T-helper 2 cell (primary cell): ENCODE data around the gene MS4A7.
A peak's percentile ranks its signal among the peaks of the same experiment; 100 is the strongest.

Source experiments
- DNase-seq, 5 experiments: peaks; one replicate each; pipeline versions ENCODE4 v3.0.0 to v3.0.0-alpha.2; 2012 to 2022

Gene MS4A7

DNA sequence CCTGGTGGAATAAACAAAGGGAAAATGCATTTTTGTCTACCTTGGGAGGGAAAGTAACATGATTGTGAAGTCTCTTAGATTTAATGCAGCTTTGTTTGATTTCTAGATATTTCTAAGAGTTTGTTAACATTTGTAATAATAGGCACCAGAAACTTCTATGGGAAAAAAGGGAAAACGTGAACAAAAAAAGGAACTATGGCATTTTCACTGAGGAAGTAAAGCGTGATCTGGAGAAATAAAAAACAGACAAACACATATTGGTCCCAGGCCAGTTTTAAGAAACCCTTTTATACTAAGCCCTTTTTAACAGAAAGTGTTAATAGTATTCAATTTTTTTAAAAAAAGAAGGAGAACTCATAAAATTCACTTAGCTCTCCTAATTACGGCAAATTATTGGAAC lies 6.9 kb upstream of the MS4A7 start:
- DNase-seq, result no peak

GRCh38 chr11:60371854-60372253 lies 6.5 kb upstream of the MS4A7 start:
- no peak for DNase-seq

- no peak for DNase-seq
Observed at GRCh38 chr11:60372767-60373166, 5.6 kb upstream of the MS4A7 start.

DNA sequence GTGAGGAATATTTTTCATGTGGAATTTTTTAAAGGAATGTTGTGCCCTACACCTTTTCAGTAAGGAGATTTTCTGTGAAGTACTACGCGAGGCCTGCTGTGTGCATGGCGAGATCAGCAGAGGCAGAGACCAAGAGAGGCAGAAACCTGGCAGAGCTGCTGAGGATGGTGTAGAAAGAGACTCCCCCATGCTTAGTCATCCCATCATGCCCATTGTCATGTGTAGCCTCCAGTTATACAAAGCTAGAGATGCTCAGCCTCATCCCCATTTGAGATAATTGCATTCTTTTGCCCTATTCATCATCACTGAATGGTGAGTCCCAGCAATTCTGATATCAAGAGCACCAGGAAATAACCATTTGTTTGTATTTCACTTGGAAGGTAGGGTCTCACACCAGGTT lies 3.0 kb upstream of the MS4A7 start:
- no peak for DNase-seq

DNA sequence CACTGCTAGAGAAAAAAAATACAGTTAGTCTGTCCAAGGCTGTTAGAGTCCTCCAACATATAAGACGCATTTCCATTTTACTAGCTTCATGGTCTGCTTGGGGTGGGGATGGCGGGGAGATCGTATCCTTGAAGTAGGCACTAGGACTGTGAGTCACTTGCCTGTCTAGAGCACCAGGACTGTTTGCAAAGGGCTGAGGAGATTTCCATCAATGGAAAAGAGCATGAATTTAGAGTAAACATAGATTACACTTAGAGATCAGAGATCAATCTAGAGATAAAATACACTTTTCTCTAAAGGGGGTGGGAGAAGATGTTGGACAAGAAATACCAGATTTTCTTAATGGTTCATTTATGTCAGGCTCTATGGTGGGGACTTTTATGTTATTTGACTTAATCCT lies 1.7 kb upstream of the MS4A7 start:
- no peak for DNase-seq

GRCh38 chr11:60377401-60378136 lies 763 bp upstream of the MS4A7 start:
- DNase-seq, result no peak

DNA sequence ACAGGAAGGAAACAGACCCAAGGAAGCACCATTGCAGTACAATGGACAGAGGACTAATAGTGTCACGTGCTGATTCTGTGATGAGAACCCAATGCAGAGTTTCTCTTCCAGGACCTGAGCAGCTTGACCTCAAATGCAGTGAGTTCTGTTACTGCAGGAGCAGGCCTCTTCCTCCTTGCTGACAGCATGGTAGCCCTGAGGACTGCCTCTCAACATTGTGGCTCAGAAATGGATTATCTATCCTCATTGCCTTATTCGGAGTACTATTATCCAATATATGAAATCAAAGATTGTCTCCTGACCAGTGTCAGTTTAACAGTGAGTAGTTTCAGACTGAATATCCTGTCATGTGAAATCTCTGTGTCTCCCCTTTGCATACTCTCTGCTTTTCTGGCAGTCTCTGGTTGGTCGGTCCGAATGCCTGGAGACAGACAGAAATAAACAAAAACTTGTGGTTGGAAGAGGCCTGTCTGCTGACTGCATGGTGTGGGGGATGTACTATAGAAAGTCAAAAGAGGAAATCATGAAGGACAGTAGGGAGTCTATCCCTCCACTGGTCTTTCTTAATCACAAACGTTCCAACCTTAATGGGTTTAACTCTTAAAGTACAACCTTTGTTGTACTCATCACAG lies 11.1 kb downstream of the MS4A7 start:
- DNase-seq, result no peak

- no peak for DNase-seq
Observed at GRCh38 chr11:60390419-60390818, 12.1 kb downstream of the MS4A7 start.

DNA sequence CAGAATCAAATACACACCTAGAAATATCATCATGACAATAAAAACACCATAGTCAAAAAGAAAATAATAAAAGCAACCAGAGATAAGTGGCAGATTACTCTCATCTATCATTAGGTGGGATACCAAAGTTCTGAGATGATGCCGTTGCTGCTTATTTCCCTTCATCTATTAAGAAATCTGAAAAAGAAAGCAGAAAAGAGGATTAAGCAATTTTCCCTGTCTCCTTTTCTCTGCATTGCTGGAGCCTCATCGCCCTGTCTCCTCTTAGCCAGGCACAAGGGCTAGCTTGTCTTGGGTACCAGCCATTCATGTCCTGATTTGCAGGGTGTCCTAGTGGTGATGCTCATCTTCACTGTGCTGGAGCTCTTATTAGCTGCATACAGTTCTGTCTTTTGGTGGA lies 14.0 kb downstream of the MS4A7 start:
- no peak for DNase-seq

DNA sequence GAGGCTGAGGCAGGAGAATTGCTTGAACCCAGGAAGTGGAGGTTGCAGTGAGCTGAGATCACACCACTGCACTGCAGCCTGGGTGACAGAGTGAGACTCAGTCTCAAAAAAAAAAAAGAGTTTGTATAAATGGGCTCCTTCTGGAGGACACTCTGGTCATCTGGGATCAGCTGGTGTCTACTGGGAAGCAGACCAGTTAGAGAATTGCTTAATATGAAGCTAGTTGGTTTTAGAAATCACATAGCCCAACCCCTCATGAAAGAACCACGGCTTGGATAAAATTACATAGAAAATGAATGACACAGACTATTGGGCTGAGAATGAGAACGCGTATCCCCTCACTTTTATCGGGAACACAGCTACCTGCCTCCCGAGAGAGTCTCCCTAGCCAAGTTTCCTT lies 14.7 kb downstream of the MS4A7 start:
- no peak for DNase-seq

- no peak for DNase-seq
Observed at GRCh38 chr11:60394666-60395380, 16.5 kb downstream of the MS4A7 start.

- DNase-seq, result no peak
Observed at GRCh38 chr11:60396382-60396781, 18.1 kb downstream of the MS4A7 start, which contains the start of gene MS4A14. Gene MS4A14, plus strand, starts transcription at chr11:60396459. Its CDS starts 120 bp downstream, at chr11:60396579.

DNA sequence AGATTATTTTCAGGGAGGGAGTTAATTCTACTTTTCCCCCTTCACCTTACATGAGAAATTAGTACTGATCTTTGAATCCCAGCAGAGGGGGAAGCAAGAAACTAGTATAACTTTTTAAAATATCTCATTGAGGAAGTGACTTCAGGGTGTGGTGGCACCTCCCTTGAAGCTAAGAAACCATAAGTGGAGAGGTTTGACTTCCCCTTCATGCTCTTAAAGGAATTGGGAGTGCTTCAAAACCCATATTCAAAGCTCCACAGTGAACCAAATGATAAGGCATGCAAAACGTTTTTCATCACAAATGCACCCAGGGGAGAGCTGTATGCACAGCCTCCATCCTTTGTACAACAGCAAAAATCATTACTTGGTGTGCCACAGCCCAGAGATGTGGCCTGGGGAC lies 18.5 kb downstream of the MS4A7 start:
- no peak for DNase-seq

GRCh38 chr11:60420015-60420414 lies 41.7 kb downstream of the MS4A7 start:
- DNase-seq, result no peak

DNA sequence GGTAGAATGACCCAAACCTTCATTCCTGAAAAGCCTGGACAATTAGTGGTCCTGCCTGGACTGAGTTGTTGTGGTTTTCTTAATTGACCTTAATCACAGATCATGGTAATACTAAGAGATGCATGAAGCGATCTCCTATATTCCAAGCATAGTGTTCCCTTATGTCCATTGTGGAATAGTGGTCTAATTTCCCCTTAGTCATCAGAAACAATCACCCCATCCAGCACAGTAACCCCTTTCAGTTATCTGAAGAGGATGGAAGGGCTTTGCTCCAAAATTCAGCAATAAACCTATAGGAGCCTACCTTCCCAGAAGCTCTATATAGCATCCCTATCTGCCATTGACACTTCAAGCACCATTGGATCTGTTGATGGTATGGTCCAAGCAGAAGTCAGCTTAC lies 44.3 kb downstream of the MS4A7 start:
- DNase-seq, result no peak

- peak in 1 of 5 experiments; percentile 16 for DNase-seq
Observed at GRCh38 chr11:60428517-60428916, 50.2 kb downstream of the MS4A7 start.

DNA sequence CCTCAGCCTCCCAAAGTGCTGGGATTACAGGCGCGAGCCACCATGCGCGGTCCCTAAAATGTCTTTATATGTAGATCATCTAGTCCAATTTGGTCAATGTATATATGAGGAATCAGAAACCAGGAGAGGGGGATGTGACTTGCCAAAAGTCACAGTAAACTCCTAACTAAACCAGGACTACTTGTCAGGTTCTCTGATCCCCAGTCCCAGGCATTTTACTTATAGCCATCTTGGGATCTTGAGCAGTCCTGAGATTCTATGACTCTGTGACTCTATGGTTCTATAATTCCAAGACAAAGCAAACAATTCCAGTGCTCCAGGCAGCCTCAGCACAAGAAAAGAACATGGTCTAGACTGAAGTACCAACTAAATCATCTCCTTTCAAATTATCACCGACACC lies 50.9 kb downstream of the MS4A7 start, which contains the start of gene MS4A5:
Gene MS4A5 (plus strand): TSS at position 301 of the 400 bp plus-strand sequence. CDS start 103 bp downstream, outside the sequence.
- no peak for DNase-seq

- no peak for DNase-seq
Observed at GRCh38 chr11:60431251-60431650, 52.9 kb downstream of the MS4A7 start.

DNA sequence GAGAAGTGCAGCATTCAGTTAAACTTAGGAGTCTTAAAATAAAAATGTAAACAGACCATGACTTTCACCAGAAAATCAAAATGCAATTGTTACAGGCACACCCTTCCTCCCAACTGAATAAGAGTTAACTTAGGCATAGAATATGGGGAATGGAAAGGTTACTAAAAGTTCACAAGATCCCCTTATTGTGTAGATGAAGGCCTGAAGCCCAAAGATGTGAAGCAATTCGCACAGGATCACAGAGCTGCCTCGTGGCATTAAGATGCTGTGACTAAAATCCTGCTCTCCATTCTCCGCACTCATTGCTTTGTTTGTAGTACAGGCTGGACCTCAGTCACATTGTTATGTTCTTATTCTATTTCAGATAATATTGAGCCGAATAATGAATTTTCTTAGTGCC lies 55.1 kb downstream of the MS4A7 start:
- no peak for DNase-seq
